Renal cortex interstitium (tissue), 11 donors: Measurements from ENCODE around the gene NEGR1. TPM values are rescaled to one million over a fixed set of nuclear protein-coding genes. Genes with fewer than 3 reads are reported as not detected.

Experiments
- DNase-seq, 11 donors: peaks; one replicate each; pipeline ENCODE4 v3.0.0-alpha.2; 2013; ENCODE audit warnings: low read depth in 9 of 11, low spot score in 4 of 11; ENCODE audit errors: extremely low read depth in 1 of 11
- polyA plus RNA-seq, 3 donors: library from polyadenylated mRNA; unstranded; fragments of 120-200 nt; gene quantifications; one replicate each; pipeline ENCODE4 v1.2.1, GENCODE V29; 2013; ENCODE audit not compliant: insufficient read length in 3 of 3

The NEGR1 gene
- polyA plus RNA-seq, 3 donors = 2.8 to 3.9 (median 3.5) TPM

DNA sequence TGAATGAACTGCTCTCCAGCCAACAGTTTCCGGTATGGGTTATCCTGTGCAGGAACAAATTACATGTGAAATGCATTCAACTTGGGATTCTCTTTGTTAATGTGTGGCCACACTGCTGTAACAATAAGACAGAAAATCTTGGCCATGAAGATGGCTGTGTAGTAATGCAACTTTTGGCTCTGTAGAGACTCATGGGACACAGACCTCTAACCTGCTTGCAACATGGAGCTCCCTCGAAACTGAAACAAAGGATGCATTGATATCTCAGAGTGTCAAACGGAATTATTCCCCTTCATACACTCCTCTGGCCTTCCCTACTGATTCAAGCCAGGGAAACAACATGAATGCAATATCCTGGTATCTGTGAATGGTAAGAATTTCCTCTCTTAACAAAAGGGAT is 642.2 kb downstream of the NEGR1 start:
- no peak for DNase-seq

DNA sequence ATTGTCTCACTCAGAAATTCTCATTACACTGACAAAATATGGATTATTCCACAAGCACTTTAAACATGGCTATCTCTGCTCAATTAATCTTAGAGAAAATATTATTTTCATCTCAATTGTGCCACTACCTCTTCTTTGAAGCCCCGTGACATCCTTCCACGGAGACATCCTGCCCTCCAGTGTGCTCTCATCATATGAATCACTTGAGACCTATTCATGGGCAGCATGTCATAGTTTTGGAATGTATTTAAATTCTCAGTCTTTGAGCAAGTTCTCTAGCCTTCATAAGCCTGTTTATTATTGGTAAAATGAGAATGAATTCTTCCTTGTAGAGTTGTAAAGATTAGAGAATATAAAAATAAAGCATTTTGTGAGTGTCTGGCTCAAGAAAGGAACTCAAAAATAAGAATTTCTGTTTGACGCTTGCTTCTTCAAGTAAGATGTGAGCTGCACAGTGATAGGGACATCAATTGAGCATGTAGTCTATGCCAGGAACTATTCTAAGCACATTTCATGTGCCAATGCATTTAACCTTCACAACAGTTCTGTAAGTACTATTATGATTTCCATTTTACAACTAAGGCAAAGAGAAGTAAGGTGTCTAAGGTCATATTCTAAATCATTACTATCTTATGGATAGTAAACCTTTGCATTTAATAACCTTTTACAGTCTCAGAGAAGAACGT is 644.1 kb downstream of the NEGR1 start:
- no peak for DNase-seq

DNA sequence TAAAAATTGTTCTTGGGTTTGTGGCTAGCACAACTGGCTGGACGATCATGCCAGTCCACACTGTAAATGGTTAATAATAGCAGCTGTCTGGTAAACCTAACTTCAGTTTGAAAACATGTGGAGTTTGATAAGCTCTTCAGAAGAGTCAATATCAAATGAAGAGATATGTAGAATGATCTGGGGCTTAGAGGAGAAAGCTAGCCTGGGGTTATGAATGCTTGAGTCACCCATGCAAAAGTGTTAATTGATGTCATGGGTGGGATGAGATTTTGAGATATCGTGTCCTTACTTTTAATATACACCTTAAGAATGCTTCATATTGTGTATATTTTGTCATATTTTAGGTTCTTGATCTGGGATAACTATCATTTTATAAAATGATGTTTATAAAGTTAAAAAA is 646.8 kb downstream of the NEGR1 start:
- DNase-seq = no peak

DNA sequence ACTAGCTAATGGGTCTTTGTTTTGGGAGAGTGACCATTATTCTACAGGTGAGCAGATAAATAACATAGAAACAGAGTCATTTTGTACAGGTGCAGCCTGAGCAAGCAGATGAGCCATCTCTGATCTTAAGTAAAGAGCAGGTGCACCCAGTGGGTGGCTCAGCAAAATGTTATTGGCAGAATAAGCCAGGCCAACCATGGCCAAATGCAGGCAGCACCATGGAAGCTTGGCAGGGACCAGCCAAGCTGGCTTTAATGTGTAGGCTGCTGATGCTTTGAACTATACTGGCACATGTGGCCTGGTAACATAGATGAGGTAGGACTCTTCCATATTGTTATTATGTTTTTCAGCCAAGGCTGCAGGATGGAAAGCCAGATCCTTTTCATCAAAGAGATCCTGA is 648.2 kb downstream of the NEGR1 start:
- no peak for DNase-seq

DNA sequence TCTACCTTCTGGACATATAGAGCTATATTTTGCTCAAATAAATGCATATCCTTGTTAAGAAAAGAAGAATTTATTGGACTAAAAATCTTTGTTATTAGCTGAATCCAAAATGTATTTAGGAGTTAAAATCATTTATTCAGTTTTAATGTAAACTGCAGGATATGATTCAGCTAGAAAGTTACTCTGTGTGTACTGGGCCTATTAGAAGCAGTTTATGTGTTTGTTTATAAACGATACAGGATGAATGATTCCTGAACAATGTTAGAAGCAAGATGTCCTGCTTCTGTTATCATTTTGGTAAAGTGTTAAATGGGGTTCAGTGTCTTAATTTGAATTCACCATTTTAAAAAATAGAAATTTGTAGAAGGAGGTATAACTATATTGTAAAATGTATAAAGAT is 652.3 kb downstream of the NEGR1 start:
- DNase-seq = no peak

DNA sequence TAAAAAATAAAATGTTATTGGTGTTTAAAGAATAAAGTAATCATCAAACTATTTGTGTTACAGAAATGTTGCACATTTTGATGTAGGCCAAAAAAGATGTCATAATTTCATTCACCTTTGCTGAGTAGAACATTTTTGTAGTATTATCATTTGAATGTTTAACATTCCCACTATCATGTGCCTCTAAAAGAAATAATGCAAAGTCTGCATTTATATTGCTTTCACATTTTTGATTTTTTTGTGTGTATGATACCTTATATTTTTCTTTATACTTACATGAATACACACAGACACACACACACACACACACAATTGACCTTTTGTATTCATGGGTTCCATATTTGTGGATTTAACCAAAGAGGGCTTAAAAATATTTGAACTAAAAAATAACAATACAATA is 657.3 kb downstream of the NEGR1 start:
- no peak for DNase-seq

DNA sequence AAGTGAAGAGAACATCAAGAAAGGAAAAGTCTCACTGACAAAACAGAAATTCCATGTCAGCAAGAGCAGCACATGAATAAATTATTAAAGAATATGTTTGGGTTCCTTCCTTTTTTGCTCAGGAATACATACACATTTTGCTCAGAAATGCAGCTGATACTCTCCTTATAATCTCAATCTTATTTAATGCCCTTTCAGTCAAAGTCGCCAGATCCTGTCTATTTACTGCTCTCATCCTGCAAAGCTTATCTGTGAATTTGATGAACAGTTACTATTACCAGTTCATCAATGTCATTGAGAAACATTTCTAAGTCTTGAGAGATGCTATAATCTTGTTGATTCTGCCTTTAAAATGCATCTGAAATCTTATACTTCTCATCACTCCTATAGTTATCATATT is 658.5 kb downstream of the NEGR1 start:
- DNase-seq = no peak

DNA sequence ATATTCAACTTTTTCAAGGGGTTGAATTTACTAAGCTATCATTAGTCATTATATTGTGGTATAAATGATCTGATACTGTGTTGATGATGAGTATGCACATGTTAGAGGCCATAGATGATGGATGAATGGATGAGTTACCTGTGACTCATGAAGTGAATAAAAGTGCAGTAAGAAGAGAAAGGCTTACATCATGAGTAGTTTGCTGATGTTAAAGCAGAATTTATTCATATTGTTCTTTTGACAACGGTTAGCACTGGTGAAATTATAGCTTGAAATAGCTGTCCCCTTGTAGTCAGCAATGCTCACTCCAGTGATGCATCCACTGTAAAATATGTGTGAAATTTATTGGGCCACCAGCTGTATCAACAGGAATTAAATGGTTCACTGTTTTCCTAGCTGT is 660.6 kb downstream of the NEGR1 start:
- peak in 5 of 11 donors; percentile 0 to 11 (median 8) for DNase-seq

DNA sequence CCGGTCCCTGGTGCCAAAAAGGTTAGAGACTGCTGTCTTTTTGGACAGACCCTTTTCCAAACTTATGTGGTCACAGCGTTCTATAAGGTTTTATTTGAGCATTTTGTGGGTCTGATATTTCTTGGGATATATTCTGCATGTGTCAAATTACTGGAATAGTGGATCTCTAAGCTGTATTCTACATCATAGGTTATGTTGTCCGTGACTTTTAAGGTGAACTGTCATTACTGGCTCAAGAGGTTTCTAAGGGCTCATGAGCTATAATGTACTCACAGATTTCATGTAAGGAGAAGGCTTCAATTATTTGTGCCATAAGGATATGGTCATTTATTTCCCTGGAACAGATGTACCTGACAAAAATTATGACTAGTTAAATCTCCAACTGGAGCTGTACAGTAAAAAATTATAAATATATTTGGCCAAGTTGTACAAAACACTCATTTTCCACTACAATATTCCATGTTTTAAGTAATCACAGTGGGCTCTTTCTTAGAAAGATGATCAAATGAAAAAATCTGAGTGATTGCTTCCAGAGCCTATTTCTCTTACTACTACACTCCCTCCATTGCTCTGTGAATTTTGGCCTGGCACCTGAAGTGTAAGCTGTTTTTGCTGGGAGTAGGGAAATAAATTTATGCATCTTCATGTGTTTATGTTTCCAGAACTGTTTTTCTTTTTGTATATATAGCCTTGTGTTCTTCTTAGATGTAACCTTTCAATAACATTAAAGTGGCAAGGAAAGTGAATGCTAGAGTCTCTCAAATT is 663.4 kb downstream of the NEGR1 start:
- DNase-seq = no peak

DNA sequence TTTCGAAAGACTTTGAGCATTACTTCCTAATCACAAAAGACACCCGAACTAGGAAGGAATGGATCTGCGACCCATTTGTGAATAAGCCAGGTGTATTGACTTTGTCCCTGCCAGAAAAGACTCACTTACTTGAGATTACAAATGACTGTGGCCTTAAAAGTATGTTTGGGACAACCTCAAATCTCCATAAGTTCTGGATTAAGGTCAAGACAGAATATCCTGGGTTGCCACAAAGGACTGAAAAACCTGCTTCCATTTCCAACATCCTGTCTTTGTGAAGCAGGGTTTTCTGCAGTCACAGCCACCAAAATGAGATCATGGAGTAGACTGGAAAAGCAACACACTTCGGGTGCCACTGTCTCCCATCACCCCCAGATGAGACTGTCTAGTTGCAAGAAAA is 664.1 kb downstream of the NEGR1 start:
- DNase-seq = no peak

DNA sequence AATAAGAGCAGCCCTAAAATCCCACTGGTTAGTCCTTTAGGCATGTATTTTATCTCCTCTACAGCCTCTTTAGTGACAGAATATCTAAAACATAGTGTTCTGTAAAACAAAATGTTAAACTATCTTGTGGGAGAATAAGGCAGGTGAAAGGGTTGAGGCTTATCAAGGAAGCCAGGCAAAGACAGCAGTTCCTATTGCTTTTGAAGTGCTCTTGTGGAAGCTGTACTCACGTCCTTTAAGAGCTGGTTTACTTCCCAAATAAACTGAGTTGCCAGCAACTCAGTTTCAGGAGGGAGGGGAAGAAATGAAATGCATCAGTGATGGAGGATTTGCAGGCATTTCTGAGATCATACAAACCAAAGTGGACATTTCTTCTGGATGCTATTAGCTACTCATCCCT is 671.9 kb downstream of the NEGR1 start:
- no peak for DNase-seq

DNA sequence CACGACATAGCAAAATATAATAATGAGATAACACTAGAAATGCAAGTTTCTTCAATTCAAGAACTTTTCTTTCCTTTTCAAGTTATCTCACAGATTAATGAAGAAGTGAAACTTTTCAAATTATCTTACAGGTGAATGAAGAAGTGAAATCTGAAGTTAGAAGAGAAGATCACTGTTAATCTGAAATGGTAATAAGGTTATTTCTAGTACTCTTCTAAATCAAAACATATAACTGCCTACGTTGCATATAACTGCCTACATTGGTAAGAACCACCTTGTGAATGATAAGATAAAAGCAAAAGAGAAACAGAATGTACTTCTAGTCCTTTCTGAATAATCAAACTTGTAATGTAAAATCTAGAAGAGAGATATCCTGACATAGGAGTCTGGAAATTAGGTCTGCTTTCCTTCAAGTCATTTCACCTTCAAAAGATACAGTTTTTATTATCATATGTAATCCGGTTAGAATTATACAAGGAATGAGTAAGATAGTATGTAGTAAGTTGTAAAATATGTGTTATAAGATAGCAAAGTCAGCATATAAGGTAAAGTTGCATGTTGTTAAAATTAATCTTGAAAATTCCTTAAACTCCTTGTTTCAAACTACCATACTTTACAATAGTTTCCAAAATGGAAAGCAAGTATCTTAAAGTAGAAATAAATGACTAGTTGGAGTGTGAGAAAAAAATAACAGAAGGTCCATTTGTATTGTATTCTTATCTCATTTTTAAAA is 679.1 kb downstream of the NEGR1 start:
- no peak for DNase-seq

DNA sequence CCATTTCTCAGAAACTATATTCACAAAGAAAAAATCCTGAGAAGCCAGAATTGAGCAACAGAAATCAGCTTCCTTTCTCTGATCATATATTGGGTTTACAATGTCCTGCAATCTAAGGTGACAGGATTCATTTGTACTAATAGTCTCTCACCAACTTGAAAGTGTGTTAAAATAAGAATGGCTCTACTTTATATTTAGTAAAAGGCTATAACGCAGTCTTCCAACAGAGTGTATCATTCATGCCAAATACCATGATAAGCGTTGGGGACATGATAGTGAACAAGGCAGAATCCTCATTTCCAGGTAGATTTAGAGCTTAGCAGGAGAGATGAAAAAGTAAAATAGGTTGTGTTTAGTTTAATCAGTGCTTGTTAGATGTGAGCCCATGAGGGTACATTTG is 682.3 kb downstream of the NEGR1 start:
- no peak for DNase-seq

DNA sequence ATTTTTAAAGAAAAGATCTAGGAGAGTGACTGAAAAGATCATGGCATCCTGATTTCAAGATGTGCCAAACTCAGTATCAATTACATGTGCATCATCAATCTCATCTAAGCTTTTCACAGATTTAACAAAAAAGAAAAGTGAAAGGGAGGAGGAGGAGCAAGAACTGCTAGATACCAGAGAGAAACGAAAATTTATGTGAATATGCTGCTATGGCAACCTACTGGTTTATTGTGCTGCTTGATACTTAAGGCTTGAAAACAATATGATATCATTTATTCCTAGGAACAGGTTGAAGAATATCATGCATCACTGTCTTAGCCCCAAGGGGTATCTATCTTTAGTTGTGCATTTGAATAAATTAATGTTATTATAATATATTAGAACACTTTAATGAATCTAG is 683.0 kb downstream of the NEGR1 start:
- no peak for DNase-seq

DNA sequence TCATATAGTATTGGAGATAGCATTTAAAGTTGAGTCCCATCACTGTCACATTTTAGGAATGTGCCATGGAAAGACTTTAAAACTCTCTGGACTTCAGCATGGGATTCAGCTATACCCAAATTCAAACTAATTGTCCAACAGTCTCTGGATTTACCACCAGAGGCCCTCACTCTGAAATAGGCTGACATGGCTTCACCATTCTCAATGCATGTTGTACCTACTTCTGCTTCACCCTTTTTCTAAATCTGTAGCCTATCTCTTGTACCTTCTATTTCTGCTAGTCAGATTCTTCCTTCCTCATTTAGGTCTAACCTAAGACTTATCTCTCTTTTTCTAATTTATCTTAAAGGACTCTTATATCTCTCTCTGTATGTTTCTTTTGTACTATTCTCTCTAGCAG is 688.8 kb downstream of the NEGR1 start:
- DNase-seq = no peak

DNA sequence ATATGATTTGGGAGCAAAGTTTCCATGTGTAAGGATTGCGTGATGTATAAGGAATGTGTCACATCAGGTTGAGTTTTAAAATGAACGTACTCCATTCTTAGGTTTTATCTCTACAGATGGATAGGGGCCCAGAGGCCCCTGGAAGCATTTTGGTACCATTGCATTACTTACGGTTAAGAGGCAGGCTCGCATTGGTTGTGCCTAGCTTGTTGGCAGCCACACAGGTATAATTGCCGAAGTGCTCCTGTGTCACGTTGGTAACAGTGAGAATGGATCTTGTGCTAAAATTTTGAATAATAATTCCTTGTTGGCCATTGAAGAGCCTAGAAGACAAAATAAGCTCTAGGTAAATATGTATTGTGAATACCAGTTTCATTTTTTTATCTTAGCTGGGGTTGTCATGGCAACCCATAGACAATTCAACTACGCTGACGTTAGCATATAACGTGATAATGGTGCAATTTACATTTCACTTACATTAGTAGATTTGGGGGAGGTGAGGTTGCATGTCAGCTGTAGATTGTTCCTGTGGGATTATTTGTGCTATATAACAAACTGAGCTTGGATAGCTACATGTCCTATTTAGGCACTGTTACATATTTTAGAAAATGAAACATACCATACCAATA is 689.6 kb downstream of the NEGR1 start:
- DNase-seq = no peak

DNA sequence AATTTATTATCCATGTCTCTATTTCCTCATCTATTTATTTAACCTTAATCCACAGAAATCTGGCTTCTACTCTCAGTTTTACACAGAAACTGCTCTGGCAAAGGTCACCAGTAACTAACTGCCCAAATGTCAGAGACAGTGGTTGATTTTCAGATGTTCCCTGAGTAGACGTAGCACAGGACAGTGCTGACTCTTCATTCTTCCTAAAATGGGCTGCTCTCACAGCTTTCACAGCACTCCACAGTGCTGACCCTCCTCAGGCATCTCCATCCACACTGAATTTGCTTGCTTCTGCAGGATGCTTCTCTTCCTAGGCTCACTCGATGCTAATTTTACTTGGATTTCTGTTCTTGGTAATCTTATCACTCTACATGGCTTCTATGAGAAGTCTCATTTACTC is 693.3 kb downstream of the NEGR1 start:
- no peak for DNase-seq

DNA sequence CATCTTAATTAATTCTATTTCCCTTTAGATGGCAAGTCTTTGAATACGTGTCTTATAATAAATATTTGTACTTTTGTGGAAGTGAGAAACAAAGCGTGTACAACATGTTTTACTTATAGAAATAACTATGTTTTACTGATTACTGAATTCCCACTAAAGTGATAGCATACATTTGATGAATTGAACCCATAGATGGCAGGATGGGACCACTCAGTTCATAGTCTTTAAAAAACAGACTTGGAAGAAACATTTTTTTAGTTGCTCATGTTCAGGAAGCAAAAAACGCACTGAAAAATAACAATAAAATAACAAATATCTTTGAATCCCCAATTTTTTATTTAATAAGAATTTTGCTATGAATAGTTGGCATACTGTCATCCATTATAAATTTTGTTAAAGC is 694.4 kb downstream of the NEGR1 start:
- peak in 10 of 11 donors; percentile 4 to 27 (median 7) for DNase-seq

DNA sequence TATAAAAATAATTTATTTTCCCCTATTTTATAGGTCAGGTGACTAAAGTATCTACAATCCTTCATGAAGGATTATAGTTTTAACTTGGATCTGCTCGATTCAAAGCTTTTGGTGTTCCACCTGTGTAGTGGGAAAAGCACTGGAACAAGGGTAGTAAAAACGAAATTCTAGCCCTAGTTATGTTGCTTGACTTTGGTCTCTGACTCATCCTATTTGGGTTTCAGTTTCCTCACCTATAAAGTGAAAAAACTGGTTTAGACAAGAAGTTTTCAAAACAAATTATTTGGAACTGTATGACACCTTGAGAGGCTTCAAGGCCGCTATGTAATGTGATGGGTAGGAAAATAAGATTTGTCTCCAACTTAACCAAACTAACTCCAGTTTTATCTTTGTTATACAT is 696.3 kb downstream of the NEGR1 start:
- no peak for DNase-seq

DNA sequence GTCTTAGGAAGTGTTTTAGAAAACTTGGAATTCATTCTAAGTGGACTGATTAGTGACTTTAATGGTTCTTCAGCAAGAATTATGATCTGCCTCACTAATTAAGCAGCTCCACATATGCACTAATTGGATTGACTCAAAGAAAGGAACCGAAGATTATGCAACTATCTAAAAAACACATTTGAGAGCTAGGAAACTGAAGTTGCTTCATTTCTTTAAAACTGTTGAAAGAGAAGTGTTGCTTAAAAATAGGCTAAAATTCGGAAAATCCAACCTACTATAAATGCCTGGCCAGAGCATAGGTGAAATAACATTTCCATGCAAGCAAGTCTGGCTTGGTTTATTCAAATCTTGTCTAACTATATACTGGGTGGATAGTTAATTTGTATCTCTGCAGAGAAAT is 698.6 kb downstream of the NEGR1 start:
- DNase-seq = no peak
